IMR-90 (cell line): ENCODE measurements around the gene ATP13A2.

Experiments
- BHLHE40 ChIP-seq: fragments of 150-350 bp; IDR thresholded peaks from 2 replicates; pipeline ENCODE4 v1.6.1; 2016; ENCODE audit warnings: mild to moderate bottlenecking, low read depth, low read length
- CEBPB ChIP-seq: IDR thresholded peaks from 2 replicates; pipeline ENCODE4 v1.6.1; 2012; ENCODE audit warnings: low read depth, low read length, improper control_type of control experiment
- CHD1 ChIP-seq: IDR thresholded peaks from 2 replicates; pipeline ENCODE4 v1.6.1; 2012; ENCODE audit warnings: low read depth, low read length, improper control_type of control experiment
- FOS ChIP-seq: fragments of 150-350 bp; IDR thresholded peaks from 2 replicates; pipeline ENCODE4 v1.6.1; 2016; ENCODE audit warnings: low read depth, low read length
- MAFK ChIP-seq: IDR thresholded peaks from 2 replicates; pipeline ENCODE4 v1.6.1; 2012; ENCODE audit warnings: low read depth, low read length, improper control_type of control experiment
- MXI1 ChIP-seq: IDR thresholded peaks from 2 replicates; pipeline ENCODE4 v1.6.1; 2012; ENCODE audit warnings: low read depth, mild to moderate bottlenecking, low read length, moderate library complexity, borderline replicate concordance
- POLR2A ChIP-seq: IDR thresholded peaks from 2 replicates; pipeline ENCODE4 v1.6.1; 2012; ENCODE audit warnings: mild to moderate bottlenecking, low read depth, low read length
- RAD21 ChIP-seq: IDR thresholded peaks from 2 replicates; pipeline ENCODE4 v1.6.1; 2012; ENCODE audit warnings: low read length, improper control_type of control experiment
- RCOR1 ChIP-seq: IDR thresholded peaks from 2 replicates; pipeline ENCODE4 v1.6.1; 2012; ENCODE audit warnings: mild to moderate bottlenecking, low read length, improper control_type of control experiment; ENCODE audit not compliant: insufficient replicate concordance
- RFX5 ChIP-seq: IDR thresholded peaks from 2 replicates; pipeline ENCODE4 v1.8.0; 2012; ENCODE audit warnings: low read depth, mild to moderate bottlenecking, low read length, moderate library complexity
- SMC3 ChIP-seq: fragments of 150-350 bp; IDR thresholded peaks from 2 replicates; pipeline ENCODE4 v1.6.1; 2016; ENCODE audit warnings: low read depth, mild to moderate bottlenecking, antibody characterized with exemption, low read length, moderate library complexity
- TF ChIP-seq, protein P1 (sequence below): conservative IDR thresholded peaks from 2 replicates; pipeline ENCODE4 v1.5.1; 2012; ENCODE audit warnings: mild to moderate bottlenecking, low read depth, low read length, improper control_type of control experiment
- TF ChIP-seq, protein P2 (sequence below): fragments of 150-350 bp; IDR thresholded peaks from 2 replicates; pipeline ENCODE4 v1.6.1; 2017; ENCODE audit warnings: mild to moderate bottlenecking, antibody characterized with exemption, low read length, low read depth

DNA sequence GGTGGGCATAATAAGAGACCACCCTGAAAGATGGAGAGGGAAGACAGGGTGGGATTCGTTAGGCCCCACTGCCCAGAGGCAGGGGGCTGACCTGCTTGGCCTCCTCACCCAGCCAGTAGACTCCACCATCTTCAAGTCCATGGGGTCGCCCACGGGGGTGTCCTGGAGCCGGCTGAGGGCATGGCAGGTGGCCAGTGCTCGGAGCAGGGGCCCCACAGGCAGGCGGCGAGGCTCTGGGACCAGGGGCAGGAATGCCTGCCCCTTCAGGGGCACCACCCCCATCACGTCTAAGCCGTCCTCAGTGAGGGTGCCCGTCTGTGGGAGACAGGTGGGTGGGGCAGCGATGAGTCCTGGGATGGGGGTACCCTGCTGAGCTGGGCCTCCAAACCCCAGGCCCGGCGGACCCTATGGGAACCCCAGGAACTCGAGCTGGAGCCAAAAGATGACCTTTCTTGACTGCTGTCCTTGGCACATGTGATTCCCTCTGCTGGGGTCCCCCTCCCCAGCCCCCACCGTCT is 18.1 kb downstream of the ATP13A2 start:
- TF ChIP-seq POLR2A (no peak), BHLHE40 (no peak), FOS (no peak), RFX5 (no peak), CHD1 (no peak), SMC3 (no peak), MXI1 (no peak), CEBPB (no peak), RAD21 (no peak), RCOR1 (no peak), MAFK (no peak)
- TF ChIP-seq, protein P1, sequence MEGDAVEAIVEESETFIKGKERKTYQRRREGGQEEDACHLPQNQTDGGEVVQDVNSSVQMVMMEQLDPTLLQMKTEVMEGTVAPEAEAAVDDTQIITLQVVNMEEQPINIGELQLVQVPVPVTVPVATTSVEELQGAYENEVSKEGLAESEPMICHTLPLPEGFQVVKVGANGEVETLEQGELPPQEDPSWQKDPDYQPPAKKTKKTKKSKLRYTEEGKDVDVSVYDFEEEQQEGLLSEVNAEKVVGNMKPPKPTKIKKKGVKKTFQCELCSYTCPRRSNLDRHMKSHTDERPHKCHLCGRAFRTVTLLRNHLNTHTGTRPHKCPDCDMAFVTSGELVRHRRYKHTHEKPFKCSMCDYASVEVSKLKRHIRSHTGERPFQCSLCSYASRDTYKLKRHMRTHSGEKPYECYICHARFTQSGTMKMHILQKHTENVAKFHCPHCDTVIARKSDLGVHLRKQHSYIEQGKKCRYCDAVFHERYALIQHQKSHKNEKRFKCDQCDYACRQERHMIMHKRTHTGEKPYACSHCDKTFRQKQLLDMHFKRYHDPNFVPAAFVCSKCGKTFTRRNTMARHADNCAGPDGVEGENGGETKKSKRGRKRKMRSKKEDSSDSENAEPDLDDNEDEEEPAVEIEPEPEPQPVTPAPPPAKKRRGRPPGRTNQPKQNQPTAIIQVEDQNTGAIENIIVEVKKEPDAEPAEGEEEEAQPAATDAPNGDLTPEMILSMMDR, result no peak
- TF ChIP-seq, protein P2, sequence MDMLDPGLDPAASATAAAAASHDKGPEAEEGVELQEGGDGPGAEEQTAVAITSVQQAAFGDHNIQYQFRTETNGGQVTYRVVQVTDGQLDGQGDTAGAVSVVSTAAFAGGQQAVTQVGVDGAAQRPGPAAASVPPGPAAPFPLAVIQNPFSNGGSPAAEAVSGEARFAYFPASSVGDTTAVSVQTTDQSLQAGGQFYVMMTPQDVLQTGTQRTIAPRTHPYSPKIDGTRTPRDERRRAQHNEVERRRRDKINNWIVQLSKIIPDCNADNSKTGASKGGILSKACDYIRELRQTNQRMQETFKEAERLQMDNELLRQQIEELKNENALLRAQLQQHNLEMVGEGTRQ, result no peak
